Endothelial cell of umbilical vein (primary cell): Measurements from ENCODE around the gene KIAA1217. TPM values are rescaled to one million over a fixed set of nuclear protein-coding genes. Genes with fewer than 3 reads are reported as not detected.

ENCODE experiments used
- BruUV-seq: library from RNA; stranded (reverse); fragments of 400-500 nt; replicated peaks from 2 replicates; lab custom pipeline; 2021; lab: Mats Ljungman, UMichigan
- CTCF ChIA-PET: fragments of 300-600, 350-600 bp; sonication (Branson Sonifier 250); formaldehyde crosslinking; loops from one replicate; lab custom pipeline; 2021; ENCODE audit warnings: antibody characterized with exemption, inconsistent platforms; lab: Charles Lee
- POLR2A ChIA-PET: fragments of 300-600, 350-600 bp; sonication (Branson Sonifier 250); formaldehyde crosslinking; loops from one replicate; lab custom pipeline; 2021; ENCODE audit warnings: antibody characterized with exemption, inconsistent platforms; lab: Charles Lee
- DNase-seq: peaks from one replicate; pipeline ENCODE4 v3.0.0-alpha.2; 2011; ENCODE audit warnings: low read depth, low spot score
- FAIRE-seq: peaks from 2 replicates; lab custom pipeline; 2011; peaks lifted over from hg19 to GRCh38; lab: Jason Lieb, UNC
- H2AFZ ChIP-seq: 2 replicates; pipeline ENCODE4 v1.6.0; 2012; ENCODE audit warnings: low read depth, low read length, control low read depth, inconsistent platforms
- H3K27ac ChIP-seq: 2 replicates; pipeline ENCODE4 v1.5.1; 2011; ENCODE audit warnings: low read depth, mild to moderate bottlenecking, control low read depth, low read length, moderate library complexity; ENCODE audit not compliant: insufficient read depth
- H3K27me3 ChIP-seq, 2 experiments: 2 replicates each; pipeline versions ENCODE4 v1.6.0 to v1.6.1; 2011; ENCODE audit warnings: low read length in 2 of 2, mixed read lengths in 1 of 2; ENCODE audit not compliant: control insufficient read depth in 2 of 2, insufficient read depth in 2 of 2
- H3K36me3 ChIP-seq, 2 experiments: 2 replicates in 1 of 2; 3 replicates in 1 of 2; pipeline ENCODE4 v1.5.1; 2011; ENCODE audit warnings: low read length in 2 of 2, mild to moderate bottlenecking in 1 of 2, moderate library complexity in 1 of 2; ENCODE audit not compliant: control insufficient read depth in 2 of 2, insufficient read depth in 2 of 2; ENCODE audit errors: extremely low read depth in 1 of 2
- H3K4me1 ChIP-seq: 3 replicates; pipeline ENCODE4 v1.5.1; 2011; ENCODE audit warnings: mild to moderate bottlenecking, low read length; ENCODE audit not compliant: control insufficient read depth, insufficient read depth; ENCODE audit errors: extremely low read depth
- H3K4me2 ChIP-seq: 2 replicates; pipeline ENCODE4 v1.6.1; 2011; ENCODE audit warnings: low read length, control low read depth, mixed read lengths; ENCODE audit not compliant: insufficient read depth
- H3K4me3 ChIP-seq, 3 experiments: fragments of 200-600 bp in 1 of 3; sonication (generic), shearing (Covaris generic) in 1 of 3; replicated peaks in 1 of 3; 2 replicates each; pipeline ENCODE4 v1.5.1; 2011 to 2016; ENCODE audit warnings: control low read depth in 3 of 3, low read length in 3 of 3, mild to moderate bottlenecking in 2 of 3, inconsistent platforms in 1 of 3, low read depth in 1 of 3, moderate library complexity in 1 of 3; ENCODE audit not compliant: insufficient read depth in 1 of 3
- H3K79me2 ChIP-seq: 2 replicates; pipeline ENCODE4 v1.6.0; 2012; ENCODE audit warnings: low read length, inconsistent platforms; ENCODE audit not compliant: control insufficient read depth, insufficient read depth
- H3K9ac ChIP-seq: replicated peaks from 2 replicates; pipeline ENCODE3; 2011; ENCODE audit warnings: low read length, control low read depth; ENCODE audit not compliant: insufficient read depth; ENCODE audit errors: extremely low read depth
- H3K9me1 ChIP-seq: replicated peaks from 3 replicates; pipeline ENCODE4 v1.6.0; 2011; ENCODE audit warnings: mild to moderate bottlenecking, low read length; ENCODE audit not compliant: control insufficient read depth, insufficient read depth; ENCODE audit errors: extremely low read depth
- H3K9me3 ChIP-seq: replicated peaks from 2 replicates; pipeline ENCODE4 v1.5.1; 2012; ENCODE audit warnings: low read length, inconsistent platforms; ENCODE audit not compliant: control insufficient read depth, insufficient read depth
- H4K20me1 ChIP-seq: replicated peaks from 2 replicates; pipeline ENCODE3; 2011; ENCODE audit warnings: mild to moderate bottlenecking, low read length; ENCODE audit not compliant: control insufficient read depth, insufficient read depth; ENCODE audit errors: extremely low read depth
- CTCF ChIP-seq, 2 donors: IDR thresholded peaks; 1 replicate in 1 of 2; 2 replicates in 1 of 2; pipeline ENCODE4 v1.5.1; 2011; ENCODE audit warnings: low read length in 2 of 2, mild to moderate bottlenecking in 2 of 2, moderate library complexity in 2 of 2, control low read depth in 1 of 2, inconsistent platforms in 1 of 2, low read depth in 1 of 2; ENCODE audit not compliant: insufficient read depth in 1 of 2; ENCODE audit errors: extremely low read depth in 1 of 2
- EZH2 ChIP-seq: IDR thresholded peaks from 2 replicates; pipeline ENCODE4 v1.6.1; 2012; ENCODE audit warnings: borderline replicate concordance, low read depth, mild to moderate bottlenecking, moderate library complexity, low read length, inconsistent platforms; ENCODE audit not compliant: severe bottlenecking
- FOS ChIP-seq: IDR thresholded peaks from 2 replicates; pipeline ENCODE4 v1.6.1; 2011; ENCODE audit warnings: mild to moderate bottlenecking, low read length, moderate library complexity, borderline replicate concordance; ENCODE audit not compliant: insufficient read depth
- GATA2 ChIP-seq: IDR thresholded peaks from 2 replicates; pipeline ENCODE4 v1.7.0; 2011; ENCODE audit warnings: low read depth, mild to moderate bottlenecking, moderate library complexity, mixed read lengths, low read length; ENCODE audit not compliant: insufficient read length, insufficient read depth
- JUN ChIP-seq: IDR thresholded peaks from 2 replicates; pipeline ENCODE4 v1.6.1; 2011; ENCODE audit warnings: borderline replicate concordance, low read depth; ENCODE audit not compliant: insufficient read length, insufficient read depth
- MYC ChIP-seq: IDR thresholded peaks from one replicate; pipeline ENCODE4 v1.6.1; 2011; ENCODE audit warnings: mild to moderate bottlenecking, low read depth, low read length
- POLR2A ChIP-seq: IDR thresholded peaks from 2 replicates; pipeline ENCODE4 v1.6.1; 2012; ENCODE audit warnings: low read depth, mild to moderate bottlenecking, control low read depth, low read length
- POLR2AphosphoS5 ChIP-seq: IDR thresholded peaks from 2 replicates; pipeline ENCODE4 v1.6.1; 2012; ENCODE audit warnings: low read depth, mild to moderate bottlenecking, control low read depth, low read length, moderate library complexity; ENCODE audit not compliant: insufficient read depth
- dilution Hi-C: fragments of 300-500 bp; cut with MboI; formaldehyde crosslinking; loops from one replicate; pipeline ENCODE4 v1.15.0; 2019; ENCODE audit warnings: low sequenced_read_pairs; ENCODE audit not compliant: extremely low pct_ligation_motif_present
- intact Hi-C: fragments of 100-400 bp; cut with micrococcal nuclease; formaldehyde crosslinking; loops from one replicate; pipeline ENCODE4 v1.10.0; 2022
- polyA plus RNA-seq, 4 experiments: library from polyadenylated mRNA; depleted of rRNA in 3 of 4; stranded (reverse) in 3 of 4; unstranded in 1 of 4; fragments of >200 nt; gene quantifications; 2 replicates each; pipeline versions ENCODE4 v1.2.1 to v1.2.3, GENCODE V29; 2011 to 2012; ENCODE audit warnings: missing spikeins in 1 of 4
- total RNA-seq: library from RNA; stranded (reverse); gene quantifications from 2 replicates; pipeline ENCODE4 v1.2.3, GENCODE V29; 2021
- TF ChIP-seq, protein P1 (sequence below): IDR thresholded peaks from 2 replicates; pipeline ENCODE4 v1.6.1; 2011; ENCODE audit not compliant: insufficient read depth, insufficient read length

Gene KIAA1217
- total and polyA plus RNA-seq, 2 donors (not counting 3 experiments of a cell fraction or from before 2014, with no cell fraction given): 0.83 to 10.3 TPM

DNA sequence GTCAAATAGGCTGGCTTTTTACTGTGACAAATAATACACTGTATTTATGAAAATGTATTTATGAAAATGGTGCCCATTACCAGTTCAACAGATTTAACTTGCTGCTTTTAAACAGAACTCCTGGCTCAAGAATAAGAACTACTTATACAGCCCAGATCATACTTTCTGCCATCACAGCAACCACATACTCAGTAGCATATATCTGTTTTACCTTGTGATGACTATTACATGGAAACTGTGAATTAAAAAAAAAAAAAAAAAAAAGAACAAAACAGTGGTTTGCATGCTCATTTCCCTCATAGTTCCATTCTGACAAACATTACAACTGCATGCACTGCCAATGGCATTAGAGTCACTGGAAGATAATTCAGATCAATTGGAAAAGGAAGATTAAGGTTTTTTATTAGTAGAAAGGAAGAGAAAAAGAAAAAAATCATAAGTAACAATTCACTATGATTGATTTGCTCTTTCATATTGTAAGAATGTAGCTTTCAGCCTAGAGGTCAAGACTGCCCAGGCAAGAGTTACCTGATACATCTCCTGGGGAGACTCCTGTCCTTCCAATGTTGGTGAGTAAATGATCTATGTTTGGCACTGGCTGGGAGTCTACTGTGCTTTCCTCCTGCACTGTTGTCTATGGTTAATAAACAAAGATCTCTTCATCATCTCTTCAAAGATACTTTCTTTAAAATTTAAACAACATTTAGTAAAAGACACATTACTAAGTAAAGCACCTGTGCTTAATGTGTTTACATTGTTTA is 381.9 kb downstream of the KIAA1217 start:
- ChIA-PET CTCF (interaction anchor here (1.0 kb wide), 1 partner anchor 27 kb away, joined by 3 read pairs; no protein-coding TSS in a partner anchor), POLR2A (no interaction called here)
- no peak for DNase-seq
- no peaks in the 10 kb centered on the region for H3K9me1 ChIP-seq
- intact Hi-C loops (no loop called here), dilution Hi-C loops (no loop called here)
- no peaks in the 10 kb centered on the region for H3K9me3 ChIP-seq
- H3K79me2 ChIP-seq: no peaks in the 10 kb centered on the region
- no peak overlapping the region for H3K4me2 ChIP-seq
- H3K4me3 ChIP-seq: no peak overlapping the region
- no peaks in the 10 kb centered on the region for H3K4me1 ChIP-seq
- no peaks in the 10 kb centered on the region for H4K20me1 ChIP-seq
- peaks cover 11 to 36% of the 10 kb centered on the region in 2 experiments for H3K36me3 ChIP-seq
- no peak for FAIRE-seq
- no peak overlapping the region for H3K9ac ChIP-seq
- no peak overlapping the region for H2AFZ ChIP-seq
- H3K27me3 ChIP-seq: no peaks in the 10 kb centered on the region
- no TSS peak for BruUV-seq
- H3K27ac ChIP-seq: no peak overlapping the region
- TF ChIP-seq EZH2 (no peak), MYC (no peak), POLR2AphosphoS5 (no peak), GATA2 (no peak), CTCF (IDR thresholded peaks at IDR 0.05; ENCODE audit: extremely low read depth in 1 of 2, insufficient read depth in 1 of 2, low read depth in 1 of 2, low read length in 2 of 2) (no peak), JUN (no peak), POLR2A (no peak), FOS (no peak)
- TF ChIP-seq, protein P1, sequence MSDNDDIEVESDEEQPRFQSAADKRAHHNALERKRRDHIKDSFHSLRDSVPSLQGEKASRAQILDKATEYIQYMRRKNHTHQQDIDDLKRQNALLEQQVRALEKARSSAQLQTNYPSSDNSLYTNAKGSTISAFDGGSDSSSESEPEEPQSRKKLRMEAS: no peak
